Medulla oblongata (tissue), 1 donor: Measurements from ENCODE around the gene SNRNP70.

Source experiments
- DNase-seq: peaks from one replicate; pipeline ENCODE4 v3.0.0-alpha.2; 2015; ENCODE audit errors: extremely low spot score

Gene SNRNP70

DNA sequence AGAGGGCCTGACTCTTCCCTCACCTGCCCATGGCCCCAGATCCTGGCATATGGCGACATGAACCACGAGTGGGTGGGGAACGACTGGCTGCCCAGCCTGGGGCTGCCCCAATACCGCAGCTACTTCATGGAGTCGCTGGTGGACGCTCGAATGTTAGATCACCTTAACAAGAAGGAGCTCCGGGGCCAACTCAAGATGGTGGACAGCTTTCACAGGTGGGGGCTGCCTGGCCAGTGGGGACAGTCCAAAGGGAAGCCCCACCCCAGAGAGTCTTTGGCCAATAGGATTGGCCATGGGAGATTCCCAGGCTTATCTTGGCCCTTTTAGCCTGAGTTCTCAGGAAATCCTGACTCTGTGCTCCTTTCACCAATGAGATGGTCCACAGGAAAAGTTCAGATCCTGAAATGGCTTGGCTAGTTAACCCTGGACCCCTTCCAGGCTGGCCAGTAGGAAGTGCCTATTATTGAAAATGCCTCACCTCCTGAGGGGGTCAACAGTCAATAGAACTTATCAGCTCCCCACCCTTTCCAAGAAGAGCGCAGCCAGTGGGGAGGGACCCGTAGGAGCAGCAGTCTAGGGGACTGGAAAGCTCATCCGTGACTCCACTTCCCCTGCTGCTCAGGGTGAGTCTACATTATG, 62.9 kb downstream of the SNRNP70 start:
- no peak for DNase-seq

DNA sequence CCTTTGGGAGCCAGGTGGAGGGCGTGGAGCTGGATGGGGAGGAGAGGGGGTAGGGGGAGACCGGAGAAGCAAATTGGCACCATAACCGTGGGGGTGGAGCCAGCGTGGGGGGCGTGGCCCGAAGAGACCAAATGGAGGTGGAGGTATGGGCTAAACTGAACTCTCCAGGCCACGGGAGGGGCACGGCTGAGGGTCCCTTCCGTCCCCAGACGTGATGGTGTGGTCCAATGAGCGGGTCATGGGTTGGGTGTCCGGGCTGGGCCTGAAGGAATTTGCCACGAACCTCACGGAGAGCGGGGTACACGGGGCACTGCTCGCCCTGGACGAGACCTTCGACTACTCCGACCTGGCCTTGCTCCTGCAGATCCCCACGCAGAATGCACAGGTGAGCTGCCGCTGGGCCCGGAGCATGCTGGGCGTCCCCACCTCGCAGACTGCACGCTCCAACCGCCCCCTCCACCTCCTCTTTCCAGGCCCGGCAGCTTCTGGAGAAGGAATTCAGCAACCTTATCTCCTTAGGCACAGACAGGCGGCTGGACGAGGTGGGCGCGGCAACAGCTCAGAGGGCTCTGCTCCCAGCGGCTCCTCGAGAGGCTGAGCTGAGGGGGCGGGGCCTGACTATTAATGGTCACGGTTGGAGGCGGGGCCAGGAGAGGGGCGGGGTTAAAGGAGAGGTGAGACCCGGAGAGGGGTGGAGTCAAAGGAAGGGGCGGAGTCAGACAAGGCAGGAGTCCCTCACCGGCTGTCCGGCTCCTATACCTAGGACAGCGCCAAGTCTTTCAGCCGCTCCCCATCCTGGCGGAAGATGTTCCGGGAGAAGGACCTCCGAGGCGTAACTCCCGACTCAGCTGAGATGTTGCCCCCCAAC, 63.8 kb downstream of the SNRNP70 start:
- DNase-seq: peak; percentile 93

DNA sequence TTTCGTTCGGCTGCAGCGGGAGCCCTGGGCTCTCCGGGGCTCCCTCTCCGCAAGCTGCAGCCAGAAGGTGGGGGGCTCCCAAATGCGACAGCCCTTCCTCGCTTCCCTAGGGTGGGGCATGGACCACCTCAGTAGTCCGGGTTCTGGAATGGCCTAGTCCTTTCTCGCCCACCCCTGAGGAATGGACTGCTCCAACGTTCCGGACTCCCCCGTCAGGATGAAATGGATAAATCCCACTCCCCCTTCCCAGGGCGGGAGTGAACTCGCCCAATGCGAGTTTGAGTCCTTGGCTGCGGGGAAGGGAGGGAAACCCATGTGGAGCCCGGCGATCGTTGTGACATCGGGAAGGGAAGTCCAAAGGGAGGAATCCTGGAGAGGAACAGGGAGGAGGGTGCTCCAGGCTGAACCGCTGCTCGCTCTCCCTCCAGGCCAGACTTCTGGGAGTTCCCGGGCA, 64.4 kb downstream of the SNRNP70 start:
- DNase-seq: peak; percentile 84

DNA sequence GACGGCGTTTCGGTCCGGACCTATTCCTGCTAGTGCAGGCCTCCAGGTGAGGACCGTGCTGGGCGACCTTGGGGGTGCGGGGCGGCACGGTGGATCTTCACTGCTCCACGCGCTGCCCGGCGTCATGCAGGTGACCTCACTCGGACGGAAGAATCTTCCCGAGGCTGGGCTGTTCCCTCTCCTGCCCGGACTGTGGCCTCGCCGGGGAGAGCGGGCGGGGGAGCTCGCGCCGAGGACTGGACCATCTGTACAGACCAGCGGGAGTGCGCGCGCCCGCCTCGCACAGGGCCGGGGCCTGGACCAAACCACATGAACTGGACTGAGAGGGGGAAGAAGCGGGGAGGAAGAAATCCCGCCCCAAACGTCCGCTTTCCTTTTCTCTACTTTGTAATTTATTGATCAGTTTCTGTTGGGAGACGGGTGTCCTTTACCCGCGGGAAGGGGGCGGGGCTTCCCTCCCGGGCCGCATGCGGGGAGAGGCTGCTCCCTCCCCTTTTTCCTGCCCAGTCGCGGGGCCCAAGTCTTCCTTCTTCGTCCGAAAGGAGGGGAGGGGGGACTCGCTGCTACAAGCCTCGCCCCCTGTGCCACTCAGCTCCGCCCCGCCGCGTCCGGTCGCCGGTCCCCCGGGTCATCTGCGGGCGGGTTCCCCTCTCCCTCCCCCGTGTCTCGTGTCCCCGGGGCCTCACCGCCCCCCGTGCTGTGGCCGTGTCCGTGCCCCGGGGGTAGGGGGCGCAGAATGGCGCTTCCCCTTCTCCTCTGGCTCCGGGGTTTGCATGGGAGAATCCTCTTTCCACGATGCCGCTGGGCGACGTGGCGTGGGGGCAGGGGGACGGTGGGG, 65.1 kb downstream of the SNRNP70 start:
- peak; percentile 85 for DNase-seq

DNA sequence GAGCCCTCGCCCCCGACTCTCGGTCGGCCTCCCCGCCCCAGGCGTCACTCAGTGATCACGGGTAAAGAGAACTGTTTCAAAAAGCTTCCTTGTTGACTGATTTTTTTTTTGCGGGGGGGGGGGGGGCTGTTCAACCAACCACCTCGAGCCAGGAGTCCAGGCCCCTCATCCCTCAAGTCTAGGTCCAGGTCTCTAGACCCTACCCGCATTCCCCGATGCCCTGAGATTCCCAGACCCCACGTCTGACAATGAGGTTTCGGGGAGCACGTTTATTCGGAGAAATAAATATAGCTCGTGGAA, 65.6 kb downstream of the SNRNP70 start:
- DNase-seq: no peak

DNA sequence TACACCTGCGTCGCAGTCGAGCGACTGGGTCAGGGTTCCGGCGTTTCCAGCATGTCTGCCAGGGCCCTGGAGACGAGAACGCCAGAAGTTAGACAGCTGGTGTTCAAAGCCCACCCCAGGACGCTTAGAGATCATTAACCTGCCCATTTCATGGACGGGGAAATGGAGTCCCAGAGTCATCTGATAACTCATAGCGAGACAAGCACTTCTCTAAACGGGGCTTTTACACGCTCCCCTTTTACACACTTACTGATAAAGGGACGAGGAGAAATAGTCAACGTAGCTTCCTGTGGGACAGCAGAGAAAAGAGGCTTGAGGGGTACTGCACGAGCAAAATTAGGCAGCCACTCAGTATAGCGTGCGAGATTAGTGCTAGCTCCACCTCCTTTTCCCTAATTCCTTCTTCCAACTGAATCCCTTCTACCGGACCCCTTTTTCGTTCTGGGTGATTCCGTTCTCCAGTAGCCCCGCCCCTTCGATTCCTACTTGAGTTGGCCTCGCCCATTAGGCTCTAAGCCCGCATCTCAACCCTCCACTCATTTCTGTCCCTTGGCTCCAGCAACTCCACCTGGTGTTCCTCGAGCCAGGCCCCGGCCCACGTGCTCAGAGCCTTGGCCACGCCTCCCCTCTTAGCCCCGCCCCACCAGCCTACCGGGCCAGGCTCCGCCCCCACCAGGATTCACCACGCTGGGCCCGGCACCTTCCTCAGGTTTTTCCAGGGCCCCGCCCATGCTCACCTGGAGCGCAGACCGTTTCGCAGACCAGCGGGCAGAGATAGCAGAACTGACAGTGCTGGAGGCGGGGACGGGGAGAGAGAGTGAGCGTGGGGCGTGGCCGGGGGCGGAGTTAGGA, 66.2 kb downstream of the SNRNP70 start:
- no peak for DNase-seq

DNA sequence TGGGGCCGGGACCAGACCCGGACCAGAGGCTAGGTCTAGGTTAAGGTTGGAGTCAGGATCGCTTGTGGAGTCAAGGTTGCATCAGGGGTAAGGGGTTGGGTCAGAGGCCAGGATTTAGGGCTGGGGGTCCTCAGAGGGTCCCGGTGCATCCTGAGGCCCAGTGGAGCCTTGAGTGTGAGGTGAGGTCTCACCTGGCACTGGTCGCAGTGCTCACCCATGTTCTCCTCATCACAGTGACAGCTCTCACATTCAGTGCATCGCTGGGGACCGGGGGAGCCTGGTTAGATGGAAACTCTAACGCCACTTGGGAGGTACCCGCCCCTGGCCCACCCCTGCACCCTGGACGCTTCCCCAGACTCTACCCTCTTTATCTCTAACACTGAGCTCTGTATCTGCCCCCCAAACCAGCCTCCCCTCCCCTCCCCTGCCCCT, 66.9 kb downstream of the SNRNP70 start:
- DNase-seq: no peak

DNA sequence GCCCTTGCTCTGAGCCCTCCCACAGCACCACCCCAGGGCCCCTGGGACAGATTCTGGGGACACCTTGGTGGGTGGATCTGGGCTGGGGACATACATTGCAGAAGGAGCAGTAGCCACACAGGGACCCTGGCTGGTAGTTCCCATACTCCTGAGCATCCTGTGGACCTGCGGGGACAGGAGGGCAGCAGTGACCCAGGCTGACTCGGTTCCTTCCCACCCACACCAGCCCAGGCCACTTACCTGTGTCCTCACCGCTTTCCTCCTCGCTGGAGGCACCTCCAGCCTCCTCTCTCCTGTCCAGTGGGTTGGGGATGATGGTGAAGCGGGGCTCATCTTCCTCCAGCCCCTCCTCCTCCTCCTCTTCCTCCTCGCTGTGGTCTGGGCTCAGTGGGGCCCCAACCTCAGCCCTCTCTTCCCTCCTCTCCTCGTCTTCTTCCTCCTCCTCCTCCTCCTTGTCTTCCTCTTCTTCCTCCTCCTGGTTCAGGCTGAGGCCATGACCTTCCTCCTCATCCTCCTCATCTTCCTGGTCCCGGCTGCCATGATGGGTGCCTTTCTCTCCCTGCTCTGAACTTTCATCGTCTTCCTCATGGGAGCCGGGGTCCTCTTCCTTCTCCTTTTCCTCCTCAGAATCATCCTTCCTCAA, 68.0 kb downstream of the SNRNP70 start:
- DNase-seq: no peak

DNA sequence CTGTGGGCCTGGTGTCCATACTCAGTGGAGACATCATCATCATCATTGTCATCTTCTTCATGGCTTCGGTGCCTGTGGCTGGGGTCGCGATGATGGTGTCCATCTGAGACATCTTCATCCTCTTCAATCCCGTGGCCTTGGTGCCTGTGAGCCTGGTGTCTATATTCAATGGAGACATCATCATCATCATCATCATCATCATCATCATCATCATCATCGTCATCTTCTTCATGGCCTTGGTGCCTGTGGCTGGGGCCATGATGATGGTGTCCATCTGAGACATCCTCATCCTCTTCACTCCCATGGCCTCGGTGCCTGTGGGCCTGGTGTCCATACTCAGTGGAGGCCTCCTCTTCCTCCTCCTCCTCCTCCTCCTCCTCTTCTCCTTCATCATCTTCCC, 69.0 kb downstream of the SNRNP70 start:
- no peak for DNase-seq

DNA sequence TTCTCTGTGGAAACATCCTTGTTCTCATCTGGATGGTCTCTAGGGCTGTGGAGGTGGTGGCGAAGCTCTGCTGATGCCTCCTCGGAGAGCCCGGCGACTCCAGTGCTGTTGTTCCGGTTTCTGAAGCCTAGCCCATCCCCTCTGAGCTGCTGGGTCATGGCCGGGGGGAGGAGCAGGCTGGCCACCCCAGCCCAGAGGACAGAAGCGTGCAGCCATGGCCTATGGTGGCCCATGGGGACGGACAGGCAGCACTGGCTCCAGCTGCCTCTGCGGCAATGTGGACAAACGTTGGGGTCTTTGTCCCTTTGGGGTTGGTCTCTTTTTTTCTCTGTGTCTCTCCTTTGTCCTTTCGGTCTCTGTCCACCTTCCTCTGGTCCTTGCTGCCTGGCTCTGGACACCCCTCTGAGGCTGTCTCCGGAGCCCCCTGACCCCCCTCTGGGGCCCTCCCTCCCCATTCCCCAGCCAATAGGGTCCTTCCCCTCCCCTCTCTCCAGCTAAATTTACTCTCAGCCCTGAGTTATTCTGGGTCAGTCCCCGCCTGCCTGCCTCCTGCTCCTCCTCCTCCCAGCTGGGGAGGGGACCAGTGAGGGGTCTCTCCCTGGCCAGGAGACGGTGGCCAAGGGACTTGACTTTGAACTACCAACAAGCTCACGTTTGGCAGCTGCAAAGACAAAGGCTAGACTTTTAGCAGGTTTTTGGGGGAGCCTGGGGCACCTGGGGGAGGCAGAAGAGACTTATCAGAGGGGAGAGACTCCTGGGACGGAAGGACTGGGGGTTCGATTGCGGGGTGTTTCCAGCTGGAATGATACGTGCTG, 70.0 kb downstream of the SNRNP70 start, which contains the start of gene HRC:
Gene HRC, minus strand, starts transcription at position 392 of the 815 bp plus-strand sequence. Its CDS starts 159 bp downstream, at position 233.
- DNase-seq: no peak

DNA sequence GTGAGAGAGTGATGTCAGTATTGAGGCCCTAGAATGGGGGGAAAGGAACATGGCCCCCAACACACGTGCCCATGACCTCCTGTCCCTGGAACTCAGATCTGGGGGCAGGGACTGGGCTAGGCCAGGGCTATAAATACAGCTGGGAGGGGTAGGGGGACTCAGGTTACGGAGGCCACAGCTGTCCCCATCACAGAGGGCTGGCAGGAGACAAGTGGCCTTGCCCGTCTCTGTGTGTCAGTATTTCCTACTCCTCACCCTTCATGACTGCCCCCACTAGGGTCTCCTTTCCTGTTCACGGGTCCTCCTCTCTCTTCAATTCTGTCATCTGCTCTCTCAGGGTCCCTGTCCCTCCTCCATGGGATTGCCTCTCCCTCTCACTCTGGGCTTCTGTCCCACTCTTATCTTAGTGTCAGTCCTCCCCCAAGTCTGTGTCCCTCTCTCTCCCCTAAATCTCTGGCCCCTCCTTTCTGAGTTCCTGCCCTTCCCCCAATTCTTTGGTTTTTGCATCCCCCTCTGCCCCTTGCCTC, 70.6 kb downstream of the SNRNP70 start:
- DNase-seq: no peak

DNA sequence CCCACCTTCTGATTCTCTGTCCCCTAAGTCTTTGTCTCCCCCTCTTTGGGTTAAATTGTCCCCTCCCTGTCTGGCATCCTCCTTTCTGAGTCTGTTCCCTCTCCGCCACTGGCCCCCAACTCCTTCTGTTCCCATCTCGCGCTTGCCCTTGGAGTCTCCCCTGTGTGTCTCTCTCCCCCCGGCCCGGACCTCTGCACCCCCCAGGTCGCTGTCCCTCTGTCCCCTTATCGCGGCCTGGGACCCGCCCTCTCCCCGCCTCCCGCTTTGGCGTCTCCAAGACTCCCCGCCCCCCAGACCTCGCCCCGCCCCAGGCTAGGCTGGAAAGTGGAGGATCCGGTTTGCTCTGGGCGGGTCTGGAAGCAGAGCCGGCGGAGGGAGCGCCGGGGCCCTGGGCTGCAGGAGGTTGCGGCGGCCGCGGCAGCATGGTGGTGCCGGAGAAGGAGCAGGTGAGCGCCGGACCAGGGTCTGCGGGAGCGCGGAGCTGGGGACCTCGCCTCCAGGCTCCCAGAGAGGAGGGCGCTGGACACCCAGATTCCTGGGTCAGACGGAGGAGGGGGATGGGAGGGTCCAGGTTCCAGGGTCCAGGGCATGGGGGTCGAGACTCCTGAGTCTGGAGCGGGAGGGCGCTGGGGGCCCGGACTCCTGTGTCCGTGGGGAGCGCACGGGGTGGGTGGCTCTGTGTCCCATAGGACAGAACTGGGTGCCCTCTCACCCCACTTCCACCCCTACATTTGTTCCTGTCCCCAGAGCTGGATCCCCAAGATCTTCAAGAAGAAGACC, 72.4 kb downstream of the SNRNP70 start, which contains the start of gene TRPM4:
Gene TRPM4, plus strand, starts transcription at position 348 of the 780 bp plus-strand sequence. Its CDS starts 75 bp downstream, at position 423.
- DNase-seq: peak; percentile 84
